ENCODE measurements around the gene PSRC1. TPM values are rescaled to one million over a fixed set of nuclear protein-coding genes. Genes with fewer than 3 reads are reported as not detected.

Gene PSRC1
- total RNA-seq, 1 experiment from 2014 or later = 75.0 TPM

GRCh38 chr1:109252167-109252892 lies 30.6 kb downstream of the PSRC1 start:
- DNase-seq (ENCODE audit: low spot score) = no peak
- H3K27me3 ChIP-seq (replicated peaks; ENCODE audit: insufficient read depth, low read depth, low read length, poor library complexity) = no peaks in the 10 kb centered on the region
- no peak overlapping the region for H3K27ac ChIP-seq (ENCODE audit: low read depth, low read length, poor library complexity, severe bottlenecking)
- ChIA-PET CTCF (interaction anchor here (1.1 kb wide), 1 partner anchor 13 kb away, joined by 3 read pairs; no protein-coding TSS in a partner anchor), POLR2A (ENCODE audit: low non-redundant PET) (no interaction called here)
- H3K36me3 ChIP-seq (ENCODE audit: insufficient read depth, low read length, poor library complexity, severe bottlenecking) = no peaks in the 10 kb centered on the region
- intact Hi-C loops (cut with micrococcal nuclease; ENCODE audit: unreplicated experiment) = no loop called here
- H3K9me3 ChIP-seq (ENCODE audit: low read depth, low read length, poor library complexity, severe bottlenecking) = no peaks in the 10 kb centered on the region
- H3K4me3 ChIP-seq (ENCODE audit: low read depth, low read length, poor library complexity, severe bottlenecking) = no peak overlapping the region
- BruUV-seq (replicated peaks) = no TSS peak
- no peak for TF ChIP-seq EZH2 (IDR thresholded peaks at IDR 0.05; ENCODE audit: borderline replicate concordance, low read depth, low read length, poor library complexity, severe bottlenecking)
- TF ChIP-seq, protein P1, sequence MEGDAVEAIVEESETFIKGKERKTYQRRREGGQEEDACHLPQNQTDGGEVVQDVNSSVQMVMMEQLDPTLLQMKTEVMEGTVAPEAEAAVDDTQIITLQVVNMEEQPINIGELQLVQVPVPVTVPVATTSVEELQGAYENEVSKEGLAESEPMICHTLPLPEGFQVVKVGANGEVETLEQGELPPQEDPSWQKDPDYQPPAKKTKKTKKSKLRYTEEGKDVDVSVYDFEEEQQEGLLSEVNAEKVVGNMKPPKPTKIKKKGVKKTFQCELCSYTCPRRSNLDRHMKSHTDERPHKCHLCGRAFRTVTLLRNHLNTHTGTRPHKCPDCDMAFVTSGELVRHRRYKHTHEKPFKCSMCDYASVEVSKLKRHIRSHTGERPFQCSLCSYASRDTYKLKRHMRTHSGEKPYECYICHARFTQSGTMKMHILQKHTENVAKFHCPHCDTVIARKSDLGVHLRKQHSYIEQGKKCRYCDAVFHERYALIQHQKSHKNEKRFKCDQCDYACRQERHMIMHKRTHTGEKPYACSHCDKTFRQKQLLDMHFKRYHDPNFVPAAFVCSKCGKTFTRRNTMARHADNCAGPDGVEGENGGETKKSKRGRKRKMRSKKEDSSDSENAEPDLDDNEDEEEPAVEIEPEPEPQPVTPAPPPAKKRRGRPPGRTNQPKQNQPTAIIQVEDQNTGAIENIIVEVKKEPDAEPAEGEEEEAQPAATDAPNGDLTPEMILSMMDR (conservative IDR thresholded peaks at IDR 0.05; ENCODE audit: low read depth, low read length) = no peak
- H3K4me1 ChIP-seq (ENCODE audit: insufficient read depth, low read length, poor library complexity, severe bottlenecking) = peaks cover 28% of the 10 kb centered on the region

DNA sequence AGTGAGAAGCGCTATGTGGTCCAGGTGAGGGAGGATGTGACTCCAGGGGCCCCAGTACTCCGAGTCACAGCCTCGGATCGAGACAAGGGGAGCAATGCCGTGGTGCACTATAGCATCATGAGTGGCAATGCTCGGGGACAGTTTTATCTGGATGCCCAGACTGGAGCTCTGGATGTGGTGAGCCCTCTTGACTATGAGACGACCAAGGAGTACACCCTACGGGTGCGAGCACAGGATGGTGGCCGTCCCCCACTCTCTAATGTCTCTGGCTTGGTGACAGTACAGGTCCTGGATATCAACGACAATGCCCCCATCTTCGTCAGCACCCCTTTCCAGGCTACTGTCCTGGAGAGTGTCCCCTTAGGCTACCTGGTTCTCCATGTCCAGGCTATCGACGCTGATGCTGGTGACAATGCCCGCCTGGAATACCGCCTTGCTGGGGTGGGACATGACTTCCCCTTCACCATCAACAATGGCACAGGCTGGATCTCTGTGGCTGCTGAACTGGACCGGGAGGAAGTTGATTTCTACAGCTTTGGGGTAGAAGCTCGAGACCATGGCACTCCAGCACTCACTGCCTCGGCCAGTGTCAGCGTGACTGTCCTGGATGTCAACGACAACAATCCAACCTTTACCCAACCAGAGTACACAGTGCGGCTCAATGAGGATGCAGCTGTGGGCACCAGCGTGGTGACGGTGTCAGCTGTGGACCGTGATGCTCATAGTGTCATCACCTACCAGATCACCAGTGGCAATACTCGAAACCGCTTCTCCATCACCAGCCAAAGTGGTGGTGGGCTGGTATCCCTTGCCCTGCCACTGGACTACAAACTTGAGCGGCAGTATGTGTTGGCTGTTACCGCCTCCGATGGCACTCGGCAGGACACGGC lies 31.4 kb downstream of the PSRC1 start:
- Histone ChIP-seq H3K27me3 (replicated peaks; ENCODE audit: insufficient read depth, low read depth, low read length, poor library complexity) (no peaks in the 10 kb centered on the region), H3K4me3 (ENCODE audit: low read depth, low read length, poor library complexity, severe bottlenecking) (no peak overlapping the region), H3K4me1 (ENCODE audit: insufficient read depth, low read length, poor library complexity, severe bottlenecking) (peaks cover 28% of the 10 kb centered on the region), H3K36me3 (ENCODE audit: insufficient read depth, low read length, poor library complexity, severe bottlenecking) (no peaks in the 10 kb centered on the region), H3K9me3 (ENCODE audit: low read depth, low read length, poor library complexity, severe bottlenecking) (no peaks in the 10 kb centered on the region), H3K27ac (ENCODE audit: low read depth, low read length, poor library complexity, severe bottlenecking) (no peak overlapping the region)
- no peak for DNase-seq (ENCODE audit: low spot score)
- BruUV-seq (replicated peaks) = TSS peak; percentile 40
- ChIA-PET CTCF (no interaction called here), POLR2A (ENCODE audit: low non-redundant PET) (no interaction called here)
- no peak for TF ChIP-seq EZH2 (IDR thresholded peaks at IDR 0.05; ENCODE audit: borderline replicate concordance, low read depth, low read length, poor library complexity, severe bottlenecking)
- TF ChIP-seq, protein P1 (conservative IDR thresholded peaks at IDR 0.05; ENCODE audit: low read depth, low read length) = no peak
- intact Hi-C loops (cut with micrococcal nuclease; ENCODE audit: unreplicated experiment) = no loop called here

GRCh38 chr1:109250454-109251276 lies 32.3 kb downstream of the PSRC1 start:
- ChIA-PET POLR2A (ENCODE audit: low non-redundant PET) (no interaction called here), CTCF (interaction anchor here (2.0 kb wide), 1 partner anchor 11 kb away, joined by 7 read pairs; no protein-coding TSS in a partner anchor)
- intact Hi-C loops (cut with micrococcal nuclease; ENCODE audit: unreplicated experiment) = no loop called here
- no peak for DNase-seq (ENCODE audit: low spot score)
- Histone ChIP-seq H3K36me3 (ENCODE audit: insufficient read depth, low read length, poor library complexity, severe bottlenecking) (no peaks in the 10 kb centered on the region), H3K9me3 (ENCODE audit: low read depth, low read length, poor library complexity, severe bottlenecking) (no peaks in the 10 kb centered on the region), H3K4me3 (ENCODE audit: low read depth, low read length, poor library complexity, severe bottlenecking) (peak overlapping the region; percentile 62), H3K27ac (ENCODE audit: low read depth, low read length, poor library complexity, severe bottlenecking) (no peak overlapping the region), H3K27me3 (replicated peaks; ENCODE audit: insufficient read depth, low read depth, low read length, poor library complexity) (no peaks in the 10 kb centered on the region), H3K4me1 (ENCODE audit: insufficient read depth, low read length, poor library complexity, severe bottlenecking) (peaks cover 28% of the 10 kb centered on the region)
- TF ChIP-seq, protein P1 (conservative IDR thresholded peaks at IDR 0.05; ENCODE audit: low read depth, low read length) = no peak
- no peak for TF ChIP-seq EZH2 (IDR thresholded peaks at IDR 0.05; ENCODE audit: borderline replicate concordance, low read depth, low read length, poor library complexity, severe bottlenecking)
- BruUV-seq (replicated peaks) = no TSS peak
